Measurements from ENCODE around the gene GCN1.

GRCh38 chr12:120141336-120141735 lies 53.2 kb downstream of the GCN1 start:
- TF ChIP-seq PBX3 (IDR thresholded peaks at IDR 0.05) (no peak), POLR2A (IDR thresholded peaks at IDR 0.05; ENCODE audit: low read length) (no peak), CTCF (IDR thresholded peaks at IDR 0.05) (no peak), FOSL2 (IDR thresholded peaks at IDR 0.05) (no peak), FOSL2 (CRISPR knock-in tag; IDR thresholded peaks at IDR 0.05) (no peak)
